ENCODE measurements around the gene LCN6.
"Not testable (repeated sequence)": the region's sequence is repeated elsewhere in the genome, so short reads cannot be mapped to it uniquely, and the experiment has no call there.

The LCN6 gene

GRCh38 chr9:136748201-136748600, at the start of gene LCN6:
Gene LCN6 (minus strand): TSS chr9:136748525. CDS start chr9:136748483, 42 bp downstream.
- H3K9me2 ChIP-seq (replicated peaks; ENCODE audit: low read depth, low read length), result no peaks in the 10 kb centered on the region
- no peak within 1 kb of the TSS for H3K4me2 ChIP-seq (ENCODE audit: low read depth, low read length, poor library complexity, severe bottlenecking)
- H3K4me3 ChIP-seq (ENCODE audit: low read length, poor library complexity, severe bottlenecking), result no peak within 1 kb of the TSS
- no peaks in the 10 kb centered on the region for H3F3A ChIP-seq (ENCODE audit: low read depth)
- H3K36me3 ChIP-seq (ENCODE audit: insufficient read depth, low read length), result no peaks in the 10 kb centered on the region
- H3K9ac ChIP-seq (ENCODE audit: low read depth, low read length, poor library complexity, severe bottlenecking), result no peak within 1 kb of the TSS
- H3K27me3 ChIP-seq (ENCODE audit: insufficient read depth, low read length, poor library complexity, severe bottlenecking), result no peaks in the 10 kb centered on the region
- no peak within 1 kb of the TSS for H2AFZ ChIP-seq (ENCODE audit: low read length)
- no peaks in the 10 kb centered on the region for H4K20me1 ChIP-seq (ENCODE audit: insufficient read depth, low read length, poor library complexity, severe bottlenecking)
- TF ChIP-seq CTCF (conservative IDR thresholded peaks at IDR 0.05; ENCODE audit: low read length) (no peak), EZH2phosphoT487 (IDR thresholded peaks at IDR 0.05; ENCODE audit: borderline replicate concordance) (no peak)
- no peaks in the 10 kb centered on the region for H3K79me2 ChIP-seq (ENCODE audit: insufficient read depth, low read length)
- H3K4me1 ChIP-seq (ENCODE audit: insufficient read depth, low read length, poor library complexity, severe bottlenecking), result no peaks in the 10 kb centered on the region
- H3K9me3 ChIP-seq (ENCODE audit: insufficient read depth, low read depth, low read length), result peaks cover 9% of the 10 kb centered on the region; the same call in 1 of the 2 replicates

GRCh38 chr9:136796775-136797347, 48.5 kb upstream of the LCN6 start:
- not testable (repeated sequence) for H2AFZ ChIP-seq (ENCODE audit: low read length); H3K9ac ChIP-seq (ENCODE audit: low read depth, low read length, poor library complexity, severe bottlenecking); H3K4me2 ChIP-seq (ENCODE audit: low read depth, low read length, poor library complexity, severe bottlenecking)

GRCh38 chr9:136796238-136796774, 48.0 kb upstream of the LCN6 start, which contains the start of gene CCDC183:
Gene CCDC183 (plus strand): TSS chr9:136796338. CDS start chr9:136796398, 60 bp downstream.
- H3K36me3 ChIP-seq (ENCODE audit: insufficient read depth, low read length), result no peaks in the 10 kb centered on the region
- H3K79me2 ChIP-seq (ENCODE audit: insufficient read depth, low read length), result no peaks in the 10 kb centered on the region; the same call in 1 of the 2 replicates
- H3K4me1 ChIP-seq (ENCODE audit: insufficient read depth, low read length, poor library complexity, severe bottlenecking), result peaks cover 11% of the 10 kb centered on the region
- no peaks in the 10 kb centered on the region for H3K9me2 ChIP-seq (replicated peaks; ENCODE audit: low read depth, low read length)
- no peak within 1 kb of the TSS for H3K4me2 ChIP-seq (ENCODE audit: low read depth, low read length, poor library complexity, severe bottlenecking)
- no peaks in the 10 kb centered on the region for H3F3A ChIP-seq (ENCODE audit: low read depth)
- no peaks in the 10 kb centered on the region for H3K9me3 ChIP-seq (ENCODE audit: insufficient read depth, low read depth, low read length)
- peaks cover 8% of the 10 kb centered on the region for H4K20me1 ChIP-seq (ENCODE audit: insufficient read depth, low read length, poor library complexity, severe bottlenecking)
- H3K9ac ChIP-seq (ENCODE audit: low read depth, low read length, poor library complexity, severe bottlenecking), result no peak within 1 kb of the TSS
- H3K27me3 ChIP-seq (ENCODE audit: insufficient read depth, low read length, poor library complexity, severe bottlenecking), result no peaks in the 10 kb centered on the region
- no peak within 1 kb of the TSS for H3K4me3 ChIP-seq (ENCODE audit: low read length, poor library complexity, severe bottlenecking)
- H2AFZ ChIP-seq (ENCODE audit: low read length), result no peak within 1 kb of the TSS
- TF ChIP-seq CTCF (conservative IDR thresholded peaks at IDR 0.05; ENCODE audit: low read length) (no peak), EZH2phosphoT487 (IDR thresholded peaks at IDR 0.05; ENCODE audit: borderline replicate concordance) (no peak)

More at GRCh38 chr9:136796775-136797347, 48.5 kb upstream of the LCN6 start:
- H4K20me1 ChIP-seq (ENCODE audit: insufficient read depth, low read length, poor library complexity, severe bottlenecking); H3K79me2 ChIP-seq (ENCODE audit: insufficient read depth, low read length); H3K36me3 ChIP-seq (ENCODE audit: insufficient read depth, low read length); H3F3A ChIP-seq (ENCODE audit: low read depth); H3K27me3 ChIP-seq (ENCODE audit: insufficient read depth, low read length, poor library complexity, severe bottlenecking); H3K9me3 ChIP-seq (ENCODE audit: insufficient read depth, low read depth, low read length); H3K9me2 ChIP-seq (replicated peaks; ENCODE audit: low read depth, low read length); H3K4me3 ChIP-seq (ENCODE audit: low read length, poor library complexity, severe bottlenecking): not testable (repeated sequence)
- H3K4me1 ChIP-seq (ENCODE audit: insufficient read depth, low read length, poor library complexity, severe bottlenecking), result peaks cover 11% of the 10 kb centered on the region

GRCh38 chr9:136795000-136795348, 46.6 kb upstream of the LCN6 start:
- TF ChIP-seq CTCF (conservative IDR thresholded peaks at IDR 0.05; ENCODE audit: low read length) (no peak), EZH2phosphoT487 (IDR thresholded peaks at IDR 0.05; ENCODE audit: borderline replicate concordance) (no peak)
- Histone ChIP-seq H3K9ac (ENCODE audit: low read depth, low read length, poor library complexity, severe bottlenecking) (no peak overlapping the region), H3K27me3 (ENCODE audit: insufficient read depth, low read length, poor library complexity, severe bottlenecking) (no peaks in the 10 kb centered on the region), H3K4me3 (ENCODE audit: low read length, poor library complexity, severe bottlenecking) (no peak overlapping the region), H3F3A (ENCODE audit: low read depth) (no peaks in the 10 kb centered on the region), H3K79me2 (ENCODE audit: insufficient read depth, low read length) (no peaks in the 10 kb centered on the region; the same call in 1 of the 2 replicates), H3K9me2 (replicated peaks; ENCODE audit: low read depth, low read length) (no peaks in the 10 kb centered on the region), H3K4me2 (ENCODE audit: low read depth, low read length, poor library complexity, severe bottlenecking) (no peak overlapping the region), H3K36me3 (ENCODE audit: insufficient read depth, low read length) (no peaks in the 10 kb centered on the region), H4K20me1 (ENCODE audit: insufficient read depth, low read length, poor library complexity, severe bottlenecking) (peaks cover 9% of the 10 kb centered on the region), H2AFZ (ENCODE audit: low read length) (no peak overlapping the region), H3K9me3 (ENCODE audit: insufficient read depth, low read depth, low read length) (no peaks in the 10 kb centered on the region), H3K4me1 (ENCODE audit: insufficient read depth, low read length, poor library complexity, severe bottlenecking) (peaks cover 11% of the 10 kb centered on the region)

Data from Loucy (cell line).